HFFc6 (cell line): ENCODE measurements around the gene RAD52. TPM values are rescaled to one million over a fixed set of nuclear protein-coding genes. Genes with fewer than 3 reads are reported as not detected.

Experiments used
- DNase-seq: peaks from one replicate; pipeline ENCODE4 v3.0.0-alpha.2; 2018
- H3K27ac Mint-ChIP-seq: 2 replicates; pipeline ENCODE4 v1.8.0; 2020; ENCODE audit warnings: mild to moderate bottlenecking, mixed read lengths
- H3K27me3 Mint-ChIP-seq: 2 replicates; pipeline ENCODE4 v1.8.0; 2021; ENCODE audit warnings: mild to moderate bottlenecking, moderate library complexity, mixed read lengths; ENCODE audit not compliant: insufficient read depth
- H3K36me3 Mint-ChIP-seq: 2 replicates; pipeline ENCODE4 v1.8.0; 2021; ENCODE audit warnings: low read depth, mixed read lengths
- H3K4me1 Mint-ChIP-seq: 2 replicates; pipeline ENCODE4 v1.8.0; 2020; ENCODE audit warnings: low read depth, mixed read lengths
- H3K4me3 Mint-ChIP-seq: 2 replicates; pipeline ENCODE4 v1.8.0; 2020; ENCODE audit warnings: mild to moderate bottlenecking, moderate library complexity, mixed read lengths
- H3K9me3 Mint-ChIP-seq: 2 replicates; pipeline ENCODE4 v1.8.0; 2020; ENCODE audit warnings: mild to moderate bottlenecking, mixed read lengths
- total RNA-seq, 6 experiments: library from RNA; stranded (reverse); fragmentation: NEBNext Ultra II Directional; extraction: Animal tissue kit (Norgen Biotek cat#: 25700); gene quantifications; 2 replicates in 1 of 6; 3 replicates in 5 of 6; pipeline ENCODE4 v1.2.3, GENCODE V29; 2021
- TF ChIP-seq, protein P1 (sequence below): fragments of 200-600 bp; sonication (generic); IDR thresholded peaks from 2 replicates; pipeline ENCODE4 v1.5.0; 2021; ENCODE audit warnings: antibody characterized with exemption, mild to moderate bottlenecking

RAD52 gene
- total RNA-seq, 6 experiments from 2014 or later, result 8.6 to 10.9 (median 9.2) TPM

DNA sequence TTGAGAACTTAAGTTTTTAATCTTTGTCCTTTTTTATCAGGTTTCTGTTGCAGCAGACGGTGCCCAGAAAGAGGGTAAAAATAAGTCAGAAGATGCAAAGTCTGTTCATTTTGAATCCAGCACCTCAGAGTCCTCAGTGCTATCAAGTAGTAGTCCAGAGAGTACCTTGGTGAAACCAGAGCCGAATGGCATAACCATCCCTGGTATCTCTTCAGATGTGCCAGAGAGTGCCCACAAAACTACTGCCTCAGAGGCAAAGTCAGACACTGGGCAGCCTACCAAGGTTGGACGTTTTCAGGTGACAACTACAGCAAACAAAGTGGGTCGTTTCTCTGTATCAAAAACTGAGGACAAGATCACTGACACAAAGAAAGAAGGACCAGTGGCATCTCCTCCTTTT lies 53.5 kb downstream of the RAD52 start:
- Mint-ChIP-seq H3K27ac (no peak overlapping the region; the same call in 1 of the 2 replicates), H3K4me3 (no peak overlapping the region), H3K36me3 (peaks cover 30% of the 10 kb centered on the region), H3K9me3 (no peaks in the 10 kb centered on the region), H3K4me1 (peaks cover 24% of the 10 kb centered on the region), H3K27me3 (no peaks in the 10 kb centered on the region)
- TF ChIP-seq, protein P1, sequence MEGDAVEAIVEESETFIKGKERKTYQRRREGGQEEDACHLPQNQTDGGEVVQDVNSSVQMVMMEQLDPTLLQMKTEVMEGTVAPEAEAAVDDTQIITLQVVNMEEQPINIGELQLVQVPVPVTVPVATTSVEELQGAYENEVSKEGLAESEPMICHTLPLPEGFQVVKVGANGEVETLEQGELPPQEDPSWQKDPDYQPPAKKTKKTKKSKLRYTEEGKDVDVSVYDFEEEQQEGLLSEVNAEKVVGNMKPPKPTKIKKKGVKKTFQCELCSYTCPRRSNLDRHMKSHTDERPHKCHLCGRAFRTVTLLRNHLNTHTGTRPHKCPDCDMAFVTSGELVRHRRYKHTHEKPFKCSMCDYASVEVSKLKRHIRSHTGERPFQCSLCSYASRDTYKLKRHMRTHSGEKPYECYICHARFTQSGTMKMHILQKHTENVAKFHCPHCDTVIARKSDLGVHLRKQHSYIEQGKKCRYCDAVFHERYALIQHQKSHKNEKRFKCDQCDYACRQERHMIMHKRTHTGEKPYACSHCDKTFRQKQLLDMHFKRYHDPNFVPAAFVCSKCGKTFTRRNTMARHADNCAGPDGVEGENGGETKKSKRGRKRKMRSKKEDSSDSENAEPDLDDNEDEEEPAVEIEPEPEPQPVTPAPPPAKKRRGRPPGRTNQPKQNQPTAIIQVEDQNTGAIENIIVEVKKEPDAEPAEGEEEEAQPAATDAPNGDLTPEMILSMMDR, result no peak
- no peak for DNase-seq

DNA sequence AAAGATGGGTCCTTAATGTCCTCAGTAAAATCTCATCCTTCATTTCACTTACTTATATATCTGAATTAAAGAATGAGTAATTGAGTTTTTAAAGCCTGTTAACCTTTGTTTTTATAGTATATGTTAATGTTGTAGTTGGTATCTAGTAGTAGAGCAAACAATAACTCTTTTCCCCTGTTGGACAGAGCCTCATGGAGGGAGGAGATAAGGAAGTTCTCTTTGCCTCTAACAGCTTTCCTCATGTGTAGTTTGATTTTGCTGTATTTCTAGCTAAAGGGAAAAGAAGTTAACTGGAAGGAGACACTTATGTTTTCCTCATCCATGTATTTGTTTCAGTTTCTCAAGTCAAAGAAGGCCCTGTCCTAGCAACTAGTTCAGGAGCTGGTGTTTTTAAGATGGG lies 55.3 kb downstream of the RAD52 start:
- Mint-ChIP-seq H3K36me3 (peaks cover 20% of the 10 kb centered on the region), H3K4me1 (peaks cover 24% of the 10 kb centered on the region), H3K4me3 (no peak overlapping the region), H3K27ac (no peak overlapping the region), H3K9me3 (no peaks in the 10 kb centered on the region), H3K27me3 (no peaks in the 10 kb centered on the region)
- TF ChIP-seq, protein P1, result no peak
- no peak for DNase-seq

DNA sequence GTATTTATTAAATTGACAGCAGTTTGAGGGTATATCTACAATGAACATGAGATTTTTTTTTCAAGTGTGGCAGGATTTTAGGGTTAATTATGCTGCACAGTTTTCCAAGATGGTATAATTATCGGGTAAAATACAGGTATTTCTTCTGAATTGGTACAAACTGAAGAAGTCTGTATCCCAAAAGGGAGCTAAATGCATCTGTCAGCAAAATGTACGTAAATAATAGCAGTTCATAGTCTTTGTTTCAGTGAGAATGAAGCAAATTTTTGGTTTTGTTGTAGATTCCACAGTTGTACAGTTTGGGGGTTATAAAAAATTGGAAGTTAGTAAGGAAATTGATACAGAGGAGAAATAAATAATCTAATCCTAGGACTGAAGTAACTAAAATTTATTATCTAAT lies 63.3 kb downstream of the RAD52 start:
- TF ChIP-seq, protein P1, result no peak
- Mint-ChIP-seq H3K9me3 (no peaks in the 10 kb centered on the region), H3K4me3 (no peak overlapping the region), H3K4me1 (peaks cover 10% of the 10 kb centered on the region), H3K27ac (no peak overlapping the region), H3K36me3 (peaks cover 49% of the 10 kb centered on the region), H3K27me3 (no peaks in the 10 kb centered on the region; the same call in 1 of the 2 replicates)
- DNase-seq, result no peak

DNA sequence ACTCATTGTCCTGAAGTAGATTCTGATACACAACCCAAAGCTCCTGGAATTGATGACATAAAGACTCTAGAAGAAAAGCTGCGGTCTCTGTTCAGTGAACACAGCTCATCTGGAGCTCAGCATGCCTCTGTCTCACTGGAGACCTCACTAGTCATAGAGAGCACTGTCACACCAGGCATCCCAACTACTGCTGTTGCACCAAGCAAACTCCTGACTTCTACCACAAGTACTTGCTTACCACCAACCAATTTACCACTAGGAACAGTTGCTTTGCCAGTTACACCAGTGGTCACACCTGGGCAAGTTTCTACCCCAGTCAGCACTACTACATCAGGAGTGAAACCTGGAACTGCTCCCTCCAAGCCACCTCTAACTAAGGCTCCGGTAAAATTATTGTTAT lies 63.8 kb downstream of the RAD52 start:
- TF ChIP-seq, protein P1, result no peak
- H3K27ac Mint-ChIP-seq, result no peak overlapping the region
- H3K27me3 Mint-ChIP-seq, result no peaks in the 10 kb centered on the region; the same call in 1 of the 2 replicates
- H3K9me3 Mint-ChIP-seq, result no peaks in the 10 kb centered on the region
- H3K4me3 Mint-ChIP-seq, result no peak overlapping the region
- no peak for DNase-seq
- H3K36me3 Mint-ChIP-seq, result peaks cover 53% of the 10 kb centered on the region
- peaks cover 10% of the 10 kb centered on the region for H3K4me1 Mint-ChIP-seq

DNA sequence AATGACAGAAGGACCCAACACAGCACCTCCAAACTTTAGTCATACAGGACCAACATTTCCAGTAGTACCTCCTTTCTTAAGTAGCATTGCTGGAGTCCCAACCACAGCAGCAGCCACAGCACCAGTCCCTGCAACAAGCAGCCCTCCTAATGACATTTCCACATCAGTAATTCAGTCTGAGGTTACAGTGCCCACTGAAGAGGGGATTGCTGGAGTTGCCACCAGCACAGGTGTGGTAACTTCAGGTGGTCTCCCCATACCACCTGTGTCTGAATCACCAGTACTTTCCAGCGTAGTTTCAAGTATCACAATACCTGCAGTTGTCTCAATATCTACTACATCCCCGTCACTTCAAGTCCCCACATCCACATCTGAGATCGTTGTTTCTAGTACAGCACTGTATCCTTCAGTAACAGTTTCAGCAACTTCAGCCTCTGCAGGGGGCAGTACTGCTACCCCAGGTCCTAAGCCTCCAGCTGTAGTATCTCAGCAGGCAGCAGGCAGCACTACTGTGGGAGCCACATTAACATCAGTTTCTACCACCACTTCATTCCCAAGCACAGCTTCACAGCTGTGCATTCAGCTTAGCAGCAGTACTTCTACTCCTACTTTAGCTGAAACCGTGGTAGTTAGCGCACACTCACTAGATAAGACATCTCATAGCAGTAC lies 64.6 kb downstream of the RAD52 start:
- peaks cover 61% of the 10 kb centered on the region for H3K36me3 Mint-ChIP-seq

More for the DNA sequence above, 64.6 kb downstream of the RAD52 start:
- DNase-seq, result no peak
- no peaks in the 10 kb centered on the region; the same call in 1 of the 2 replicates for H3K27me3 Mint-ChIP-seq
- TF ChIP-seq, protein P1, result no peak
- H3K27ac Mint-ChIP-seq, result peak overlapping the region; percentile 23; the same call in 1 of the 2 replicates
- peaks cover 11% of the 10 kb centered on the region for H3K4me1 Mint-ChIP-seq
- no peak overlapping the region for H3K4me3 Mint-ChIP-seq
- no peaks in the 10 kb centered on the region for H3K9me3 Mint-ChIP-seq
